ENCODE measurements around the gene HMGCR.

GRCh38 chr5:75367401-75367800 is 30.4 kb downstream of the HMGCR start:
- TF ChIP-seq CTCF (IDR thresholded peaks at IDR 0.05) (no peak), BHLHE40 (IDR thresholded peaks at IDR 0.05; ENCODE audit: low read depth, low read length) (no peak), ELK1 (IDR thresholded peaks at IDR 0.05; ENCODE audit: low read depth, low read length) (no peak)

Measured in A549 (cell line).